Hindlimb muscle (tissue), 1 donor: ENCODE results near the gene CTIF. TPM values are rescaled to one million over a fixed set of nuclear protein-coding genes. Genes with fewer than 3 reads are reported as not detected.

Source experiments
- DNase-seq: peaks from one replicate; pipeline ENCODE4 v3.0.0-alpha.2; 2013
- polyA plus RNA-seq: library from polyadenylated mRNA; unstranded; fragments of 120-200 nt; gene quantifications from one replicate; pipeline ENCODE4 v1.2.1, GENCODE V29; 2013; ENCODE audit not compliant: insufficient read length

Gene CTIF
- polyA plus RNA-seq, 1 donor, result 47.1 TPM

- DNase-seq, result no peak
Measured at GRCh38 chr18:48792141-48792540, 253.3 kb downstream of the CTIF start.

DNA sequence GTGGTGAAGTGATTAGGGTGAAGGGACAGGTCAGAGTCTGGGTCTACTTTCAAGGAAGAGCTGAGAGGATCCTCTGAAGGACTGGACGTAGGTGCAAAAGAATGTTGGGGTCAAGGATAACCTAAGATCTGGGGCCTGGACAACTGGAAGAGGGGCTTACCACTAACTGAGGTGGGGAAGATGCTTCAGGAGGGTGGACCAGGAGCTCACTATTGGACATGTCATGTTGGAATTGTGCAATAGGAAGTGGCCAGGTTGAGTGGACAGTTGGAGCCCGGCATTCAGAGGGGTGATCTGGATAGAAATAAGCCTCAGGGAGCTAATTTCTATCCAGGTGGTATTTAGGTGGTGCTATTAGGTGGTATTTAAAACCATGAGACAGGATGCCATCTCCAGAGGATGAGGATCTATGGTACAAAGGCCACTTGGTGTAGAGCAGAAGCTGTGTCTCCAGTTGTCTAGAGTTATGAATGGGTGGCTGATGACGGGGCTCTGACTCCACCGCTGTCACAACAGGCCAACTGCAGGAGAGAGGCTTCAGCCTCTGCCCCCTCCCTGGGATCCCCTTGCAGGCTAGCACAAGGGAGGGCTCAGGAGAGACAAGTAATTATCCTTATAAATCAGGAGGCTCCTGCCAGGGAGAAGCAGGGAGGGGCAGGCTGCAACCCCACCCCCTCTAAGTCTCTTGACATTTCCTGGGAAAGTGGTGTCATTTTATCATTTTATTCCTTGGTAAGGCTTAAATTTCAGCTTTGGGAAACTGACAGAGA is 254.0 kb downstream of the CTIF start:
- no peak for DNase-seq

- no peak for DNase-seq
Measured at GRCh38 chr18:48794251-48794970, 255.6 kb downstream of the CTIF start.

DNA sequence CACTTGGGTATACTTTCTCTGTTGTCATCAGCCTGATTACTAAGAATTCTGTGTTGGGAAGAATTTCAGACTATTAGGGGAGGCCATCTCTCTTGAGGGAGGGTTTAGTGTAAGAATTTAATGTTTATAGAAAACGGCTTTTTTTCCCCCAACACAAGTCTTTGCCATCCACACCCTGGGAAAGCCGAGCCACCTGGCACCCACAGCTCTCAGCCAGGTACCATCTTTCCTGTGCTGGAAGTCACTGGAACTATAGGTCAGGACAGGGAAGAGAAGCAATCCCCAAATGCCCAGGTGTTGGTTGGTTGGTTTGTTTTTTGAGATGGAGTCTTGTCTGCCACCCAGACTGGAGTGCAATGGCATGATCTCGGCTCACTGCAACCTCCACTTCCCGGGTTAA is 256.9 kb downstream of the CTIF start:
- no peak for DNase-seq

DNA sequence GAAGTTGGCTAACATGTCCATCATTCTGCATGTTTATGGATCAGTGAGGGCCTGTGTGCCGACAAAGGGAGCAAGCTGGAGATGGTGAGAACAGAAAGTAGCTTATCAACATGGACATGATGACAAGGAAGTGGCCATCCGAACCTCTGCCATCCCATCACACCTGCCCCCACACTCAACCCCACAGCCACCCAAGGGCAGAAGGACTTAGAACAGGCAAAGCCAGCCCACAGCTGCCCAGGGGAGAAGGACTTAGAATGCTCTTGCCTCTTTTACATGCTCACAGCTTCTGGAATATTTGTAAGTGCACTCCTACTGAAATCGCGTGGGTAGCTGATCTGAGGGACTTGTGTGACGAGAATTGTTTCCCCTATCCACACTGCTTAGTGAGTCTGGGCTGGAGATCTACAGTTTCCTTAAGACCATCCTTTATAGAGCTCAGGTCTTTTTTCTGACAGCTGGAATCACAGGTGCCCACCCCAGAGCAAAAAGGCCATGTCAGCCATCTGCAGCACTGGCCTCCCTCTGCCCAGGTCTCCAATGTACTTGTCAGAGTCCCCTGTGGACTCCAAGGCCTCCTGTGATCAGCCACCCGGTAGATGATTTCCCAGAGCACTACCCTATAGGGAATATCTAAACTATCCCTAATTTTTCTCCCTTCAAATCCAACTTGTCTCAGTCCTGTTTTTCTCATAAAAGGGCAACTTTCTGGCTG is 257.8 kb downstream of the CTIF start:
- no peak for DNase-seq

DNA sequence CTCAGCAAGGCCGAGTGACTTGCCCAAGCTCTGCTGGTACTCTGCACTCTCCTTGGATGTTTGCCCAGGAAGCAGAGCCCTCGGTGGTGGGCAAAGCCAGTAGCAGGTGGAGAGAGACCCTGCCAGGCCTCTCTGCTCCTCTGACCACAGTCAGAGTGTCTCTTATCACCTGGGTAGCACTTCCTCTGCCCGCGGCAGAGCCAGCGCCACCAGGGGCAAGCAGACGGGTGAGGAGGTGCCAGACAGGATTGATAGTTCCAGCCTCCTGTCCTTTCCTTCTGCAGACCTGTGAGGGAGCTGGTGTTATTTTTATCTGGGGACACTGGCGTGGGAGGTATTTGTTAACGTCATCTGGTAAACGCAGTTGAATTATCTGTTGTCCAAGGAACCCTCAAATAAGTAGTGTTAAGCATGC is 259.0 kb downstream of the CTIF start:
- no peak for DNase-seq

DNA sequence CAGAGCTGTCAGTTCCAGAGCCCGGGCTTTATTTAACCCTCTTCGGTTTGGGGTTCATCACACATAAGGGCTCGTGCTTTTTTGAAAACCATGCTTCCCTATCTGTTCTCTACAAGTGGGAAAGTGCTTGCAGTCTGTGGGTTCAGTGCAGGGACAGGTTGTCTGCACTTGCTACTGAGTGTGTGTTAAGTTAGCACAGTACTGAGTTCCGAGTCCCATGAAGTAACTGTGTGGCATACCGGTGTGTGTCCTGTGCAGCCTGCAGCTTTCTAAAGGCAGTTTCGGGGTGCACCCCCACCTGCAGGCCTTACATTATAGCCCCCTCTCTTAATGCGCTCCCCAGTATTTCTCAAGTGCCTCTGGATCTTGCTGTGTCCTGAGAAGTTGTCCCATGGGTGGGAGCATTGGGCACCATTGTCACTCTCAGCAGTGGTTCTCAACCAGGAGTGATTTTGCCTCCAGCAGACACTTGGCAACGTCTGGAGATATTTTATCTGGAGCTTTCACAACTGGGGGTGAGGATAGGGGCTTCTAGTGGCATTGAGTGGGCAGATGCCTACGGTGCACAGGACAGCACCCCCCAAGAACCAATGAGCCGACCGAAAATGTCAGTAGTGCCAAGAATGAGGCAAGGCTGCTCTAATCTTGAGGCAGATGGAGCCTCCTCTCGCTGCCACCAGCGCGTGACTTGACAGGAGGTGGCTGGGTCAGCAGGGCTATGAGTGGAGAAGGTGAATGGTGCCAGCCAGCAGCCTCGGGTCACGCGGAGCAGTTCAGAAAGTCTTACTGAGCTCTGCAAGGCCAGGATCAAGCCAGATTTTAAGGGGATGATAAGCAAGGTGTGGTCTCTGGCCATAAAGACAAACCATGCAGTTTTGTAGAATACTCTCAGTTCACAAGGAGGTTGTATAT is 259.8 kb downstream of the CTIF start:
- DNase-seq, result no peak

GRCh38 chr18:48799724-48800315 is 261.0 kb downstream of the CTIF start:
- DNase-seq, result no peak

DNA sequence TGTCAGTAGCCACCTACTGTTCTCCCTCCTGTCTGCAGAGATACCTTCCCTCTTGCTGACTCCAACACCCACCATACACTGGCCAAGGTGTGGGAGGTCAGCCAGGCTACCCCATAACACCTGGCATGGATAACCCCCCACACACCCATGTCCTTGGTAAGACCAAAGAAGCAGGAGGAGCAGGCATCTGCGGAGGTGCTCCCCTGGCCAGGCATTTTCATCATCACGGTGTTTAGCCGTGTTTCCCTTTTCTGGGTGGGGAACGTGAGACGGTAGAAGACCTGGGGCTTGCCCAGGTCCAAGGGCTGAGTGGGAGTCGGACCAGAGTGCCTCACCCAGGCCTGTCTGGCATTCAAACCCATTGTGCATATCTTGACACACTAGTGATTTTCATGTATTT is 261.6 kb downstream of the CTIF start:
- no peak for DNase-seq

GRCh38 chr18:48800876-48801727 is 262.3 kb downstream of the CTIF start:
- no peak for DNase-seq

GRCh38 chr18:48801728-48802542 is 263.1 kb downstream of the CTIF start:
- no peak for DNase-seq

DNA sequence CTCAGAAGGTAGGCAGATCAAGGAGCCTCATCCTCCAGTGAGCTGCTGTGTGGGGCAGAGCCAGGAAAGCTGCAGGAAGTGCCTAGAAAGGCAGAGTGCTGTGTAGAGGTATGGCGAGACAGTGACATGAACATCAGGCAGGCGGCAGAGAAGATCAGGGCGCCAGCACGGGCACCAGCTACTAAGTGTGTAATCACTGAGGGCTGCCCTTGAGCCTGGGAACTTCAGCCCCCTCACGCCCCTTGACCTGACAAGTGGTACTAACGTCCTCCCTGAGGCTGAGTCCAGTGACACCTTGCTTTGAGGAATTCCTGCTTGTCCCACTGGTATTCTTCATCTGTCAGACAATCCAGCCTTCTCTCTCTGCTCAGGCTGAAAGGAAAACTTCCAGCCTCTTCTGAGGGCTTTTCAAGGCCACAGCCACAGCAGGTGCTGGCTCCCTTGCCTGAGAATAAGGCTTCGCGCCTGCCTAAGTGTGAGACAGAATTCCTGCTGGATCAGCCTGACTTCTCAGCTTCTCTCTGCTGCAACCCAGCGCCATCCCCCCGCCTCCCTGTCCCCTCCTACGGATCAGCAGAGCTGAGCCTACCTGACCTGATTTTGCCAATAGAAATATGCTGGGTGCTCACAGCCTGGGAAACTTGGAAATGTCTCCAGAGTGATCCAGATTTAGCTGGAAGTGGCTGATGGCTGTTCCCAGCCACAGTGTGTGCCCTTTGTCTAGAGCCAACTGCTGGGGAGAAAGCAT is 263.9 kb downstream of the CTIF start:
- DNase-seq, result no peak

DNA sequence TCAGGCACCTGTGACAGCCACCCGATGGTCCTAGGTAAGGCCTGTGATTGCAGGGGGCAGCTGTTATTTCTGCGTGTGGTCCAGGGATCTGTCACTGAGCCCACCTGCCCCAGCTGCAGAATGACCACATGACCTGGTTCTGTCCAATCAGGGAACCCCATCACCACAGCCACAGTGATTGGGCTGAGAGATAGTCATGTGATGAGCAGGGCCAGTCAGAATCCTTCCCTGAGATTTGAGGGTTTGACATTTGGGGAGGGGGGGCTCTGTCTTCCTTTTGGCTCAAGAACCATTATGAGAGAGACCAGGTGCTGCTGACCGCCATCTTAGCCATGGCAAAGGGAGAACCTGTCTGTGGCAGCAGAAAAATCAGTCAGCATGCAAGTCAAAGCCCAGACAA is 264.7 kb downstream of the CTIF start:
- DNase-seq, result no peak

DNA sequence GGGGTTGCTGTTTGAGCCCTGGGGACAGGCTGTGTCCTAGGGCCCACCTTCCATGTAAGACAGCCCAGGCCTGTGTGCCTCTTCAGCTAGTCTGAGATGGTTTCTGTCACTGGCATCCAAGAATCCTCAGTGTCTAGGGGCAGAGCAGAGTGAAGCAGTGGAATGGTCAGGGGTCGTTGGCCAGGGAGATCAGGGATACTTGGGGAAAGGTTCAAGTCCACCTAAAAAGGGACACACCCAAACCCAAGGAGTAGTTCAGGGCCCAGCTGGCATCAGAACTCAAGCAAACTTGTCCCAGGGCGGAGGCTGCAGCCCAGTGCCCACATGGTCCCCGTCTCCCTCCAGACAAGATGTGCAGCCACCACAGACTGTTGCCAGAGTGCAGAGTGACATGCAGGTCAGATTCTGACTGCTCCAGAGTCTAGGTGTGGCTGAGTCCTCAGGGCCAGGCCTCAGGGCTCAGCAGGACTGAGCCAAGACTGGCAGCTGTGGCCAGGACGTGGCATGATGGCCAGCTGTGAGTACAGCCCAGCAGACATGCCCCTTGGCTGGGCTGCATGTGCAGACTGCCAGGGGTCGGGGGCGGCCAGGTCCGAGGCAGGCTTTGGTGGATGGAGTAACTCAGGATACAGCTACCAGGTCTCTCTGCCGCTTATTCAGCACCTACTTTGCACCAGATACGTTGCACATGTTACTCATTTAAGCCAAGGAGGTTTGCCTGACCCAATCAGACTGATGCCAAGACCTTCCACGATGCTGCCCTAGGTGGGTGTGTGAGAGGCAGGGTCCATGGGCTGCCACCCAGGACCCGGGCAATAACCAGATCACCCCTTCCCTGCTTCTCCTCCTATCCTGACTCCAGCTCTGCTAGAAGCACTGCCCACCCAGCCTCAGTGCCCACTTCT is 265.4 kb downstream of the CTIF start:
- no peak for DNase-seq

GRCh38 chr18:48804856-48805610 is 266.2 kb downstream of the CTIF start:
- no peak for DNase-seq

DNA sequence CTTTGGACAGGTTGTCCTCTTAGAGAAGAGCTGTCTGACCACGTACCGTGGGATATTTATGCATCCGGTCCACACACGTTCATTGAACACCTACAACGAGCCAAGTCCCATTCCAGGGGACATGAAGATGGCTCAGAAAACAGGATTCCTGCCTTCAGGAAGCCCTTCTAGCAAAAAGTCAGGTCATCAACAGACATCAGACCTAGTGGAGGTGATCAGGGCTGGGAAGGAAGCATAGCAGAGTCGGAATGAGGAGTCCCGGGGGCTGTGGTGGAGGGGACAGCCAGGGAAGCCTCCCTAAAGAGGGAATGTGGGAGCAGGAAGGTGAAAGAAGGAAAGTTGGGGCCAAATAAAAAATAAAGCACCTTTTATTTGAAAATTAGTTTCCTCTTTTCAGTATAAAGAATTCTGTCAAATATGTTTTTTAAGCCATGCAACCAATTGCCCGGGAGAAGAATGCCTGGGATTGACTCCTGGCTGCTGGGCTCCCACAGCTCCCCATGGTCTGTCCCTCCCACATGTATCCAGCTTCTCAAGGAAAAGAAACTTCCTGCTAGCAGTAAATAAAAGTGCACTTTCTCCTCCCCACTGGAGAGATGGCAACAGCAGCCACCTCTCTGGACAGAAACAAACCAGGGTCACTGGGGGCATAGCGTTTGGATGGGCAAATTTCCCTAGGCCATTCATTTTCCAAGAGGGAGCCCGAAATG is 267.1 kb downstream of the CTIF start:
- no peak for DNase-seq
